SU-DHL-6 (cell line): ENCODE measurements around the gene WFIKKN2.

Experiments used
- H2AFZ ChIP-seq: fragments of 200-600 bp; sonication (generic); 2 replicates; pipeline ENCODE4 v1.6.1; 2014; ENCODE audit warnings: low read depth, mild to moderate bottlenecking, moderate library complexity, mixed read lengths, antibody characterized with exemption, low read length; ENCODE audit not compliant: severe bottlenecking
- H3F3A ChIP-seq: fragments of 200-600 bp; shearing (Covaris generic); 2 replicates; pipeline ENCODE4 v1.6.0; 2016; ENCODE audit warnings: antibody characterized with exemption, mild to moderate bottlenecking; ENCODE audit not compliant: insufficient read depth
- H3K27ac ChIP-seq: fragments of 200-600 bp; sonication (generic); 2 replicates; pipeline ENCODE4 v1.5.1; 2016; ENCODE audit warnings: low read depth, mild to moderate bottlenecking, low read length, moderate library complexity, mixed read lengths
- H3K27me3 ChIP-seq: fragments of 200-600 bp; sonication (generic), shearing (Covaris generic); 2 replicates; pipeline ENCODE4 v1.6.0; 2014; ENCODE audit warnings: mild to moderate bottlenecking, low read length
- H3K36me3 ChIP-seq: fragments of 200-600 bp; sonication (generic); 2 replicates; pipeline ENCODE4 v1.6.1; 2014; ENCODE audit warnings: mild to moderate bottlenecking, low read length, mixed read lengths
- H3K4me2 ChIP-seq: fragments of 300-600, 200-600 bp; shearing (Covaris generic), sonication (generic); 2 replicates; pipeline ENCODE4 v1.6.0; 2014; ENCODE audit warnings: low read length, low read depth, mild to moderate bottlenecking; ENCODE audit not compliant: poor library complexity, severe bottlenecking
- H3K4me3 ChIP-seq: fragments of 200-600 bp; sonication (generic); 2 replicates; pipeline ENCODE4 v1.5.1; 2014; ENCODE audit warnings: antibody characterized with exemption, low read length, mild to moderate bottlenecking, mixed read lengths; ENCODE audit not compliant: insufficient read depth, poor library complexity, severe bottlenecking
- H3K79me2 ChIP-seq: fragments of 200-600 bp; sonication (generic); 2 replicates; pipeline ENCODE4 v1.6.1; 2014; ENCODE audit warnings: mild to moderate bottlenecking, low read length, moderate library complexity; ENCODE audit not compliant: insufficient read depth
- H3K9ac ChIP-seq: fragments of 200-600 bp; sonication (generic); 2 replicates; pipeline ENCODE4 v1.7.0; 2014; ENCODE audit warnings: mild to moderate bottlenecking, low read length
- H3K9me2 ChIP-seq: fragments of 200-600 bp; sonication (generic); replicated peaks from 2 replicates; pipeline ENCODE4 v1.6.1; 2014; ENCODE audit warnings: low read length; ENCODE audit not compliant: insufficient read depth
- H3K9me3 ChIP-seq: fragments of 200-600 bp; sonication (generic); 2 replicates; pipeline ENCODE4 v1.6.1; 2014; ENCODE audit warnings: low read length, mixed read lengths; ENCODE audit not compliant: insufficient read depth
- H4K20me1 ChIP-seq: fragments of 200-600 bp; sonication (generic); 2 replicates; pipeline ENCODE4 v1.6.1; 2014; ENCODE audit warnings: low read depth, mild to moderate bottlenecking, antibody characterized with exemption, low read length, moderate library complexity, mixed read lengths
- EZH2phosphoT487 ChIP-seq: fragments of 200-600 bp; sonication (generic), shearing (Covaris generic); conservative IDR thresholded peaks from 2 replicates; pipeline ENCODE4 v1.6.1; 2018; ENCODE audit warnings: mild to moderate bottlenecking, antibody characterized with exemption, low read length, moderate library complexity, mixed read lengths
- TF ChIP-seq, protein P1 (sequence below): fragments of 200-600 bp; sonication (generic); IDR thresholded peaks from one replicate; pipeline ENCODE4 v1.5.1; 2017; ENCODE audit warnings: antibody characterized with exemption, mild to moderate bottlenecking, low read length, moderate library complexity; ENCODE audit not compliant: insufficient read depth, poor library complexity, severe bottlenecking

Gene WFIKKN2

DNA sequence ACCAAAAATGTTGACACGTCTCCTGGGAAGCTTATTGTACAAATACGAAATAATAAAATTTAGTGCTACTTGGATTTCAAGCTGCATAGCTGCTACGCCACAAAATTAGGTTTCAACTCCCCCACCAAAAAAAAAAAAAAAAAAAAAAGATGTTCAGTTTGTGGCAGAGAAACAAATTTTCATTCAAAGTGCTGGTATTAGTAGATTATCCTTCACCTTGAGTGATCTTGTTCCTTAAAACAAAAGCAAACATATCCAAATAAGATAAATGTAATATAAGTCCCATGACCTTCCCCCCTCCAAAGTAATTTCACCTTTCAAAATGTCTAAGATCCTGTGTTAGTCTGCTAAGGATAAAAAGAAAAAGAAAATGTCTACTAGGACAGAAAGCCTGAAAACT lies 28.5 kb downstream of the WFIKKN2 start:
- Histone ChIP-seq H3K4me3 (no peak overlapping the region), H3K4me2 (peak overlapping the region; percentile 89), H3K27ac (no peak overlapping the region), H3K36me3 (peaks cover 7% of the 10 kb centered on the region; the same call in 1 of the 2 replicates), H3K9me2 (no peaks in the 10 kb centered on the region), H3K79me2 (peaks cover 10% of the 10 kb centered on the region; the same call in 1 of the 2 replicates), H3K9me3 (no peaks in the 10 kb centered on the region), H2AFZ (no peak overlapping the region), H3K27me3 (no peaks in the 10 kb centered on the region), H3K9ac (no peak overlapping the region), H4K20me1 (peaks cover 9% of the 10 kb centered on the region; the same call in 1 of the 2 replicates), H3F3A (peaks cover 21% of the 10 kb centered on the region)
- TF ChIP-seq, protein P1, sequence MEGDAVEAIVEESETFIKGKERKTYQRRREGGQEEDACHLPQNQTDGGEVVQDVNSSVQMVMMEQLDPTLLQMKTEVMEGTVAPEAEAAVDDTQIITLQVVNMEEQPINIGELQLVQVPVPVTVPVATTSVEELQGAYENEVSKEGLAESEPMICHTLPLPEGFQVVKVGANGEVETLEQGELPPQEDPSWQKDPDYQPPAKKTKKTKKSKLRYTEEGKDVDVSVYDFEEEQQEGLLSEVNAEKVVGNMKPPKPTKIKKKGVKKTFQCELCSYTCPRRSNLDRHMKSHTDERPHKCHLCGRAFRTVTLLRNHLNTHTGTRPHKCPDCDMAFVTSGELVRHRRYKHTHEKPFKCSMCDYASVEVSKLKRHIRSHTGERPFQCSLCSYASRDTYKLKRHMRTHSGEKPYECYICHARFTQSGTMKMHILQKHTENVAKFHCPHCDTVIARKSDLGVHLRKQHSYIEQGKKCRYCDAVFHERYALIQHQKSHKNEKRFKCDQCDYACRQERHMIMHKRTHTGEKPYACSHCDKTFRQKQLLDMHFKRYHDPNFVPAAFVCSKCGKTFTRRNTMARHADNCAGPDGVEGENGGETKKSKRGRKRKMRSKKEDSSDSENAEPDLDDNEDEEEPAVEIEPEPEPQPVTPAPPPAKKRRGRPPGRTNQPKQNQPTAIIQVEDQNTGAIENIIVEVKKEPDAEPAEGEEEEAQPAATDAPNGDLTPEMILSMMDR = no peak
- no peak for TF ChIP-seq EZH2phosphoT487

DNA sequence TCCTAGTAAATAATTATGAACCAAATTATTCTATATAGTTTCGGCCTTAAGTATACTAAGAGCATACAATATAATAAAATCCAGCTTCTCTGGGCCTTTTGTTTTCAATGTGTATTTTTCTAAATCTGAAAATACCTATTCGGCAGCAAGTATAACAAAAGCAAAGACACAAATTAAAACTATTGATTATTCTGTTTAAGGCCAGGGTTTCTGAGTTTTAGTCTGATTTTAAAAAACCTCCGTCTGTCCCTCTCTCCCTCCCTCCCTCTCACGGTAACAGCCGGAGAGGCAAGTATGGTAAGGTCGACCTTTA lies 29.3 kb downstream of the WFIKKN2 start:
- Histone ChIP-seq H3F3A (peaks cover 21% of the 10 kb centered on the region), H3K4me3 (peak overlapping the region; percentile 56), H3K36me3 (peaks cover 7% of the 10 kb centered on the region; the same call in 1 of the 2 replicates), H3K27me3 (no peaks in the 10 kb centered on the region), H3K79me2 (peaks cover 10% of the 10 kb centered on the region; the same call in 1 of the 2 replicates), H4K20me1 (peaks cover 9% of the 10 kb centered on the region; the same call in 1 of the 2 replicates), H2AFZ (no peak overlapping the region), H3K9ac (peak overlapping the region; percentile 69), H3K27ac (no peak overlapping the region), H3K9me2 (no peaks in the 10 kb centered on the region), H3K4me2 (peak overlapping the region; percentile 89), H3K9me3 (no peaks in the 10 kb centered on the region)
- no peak for TF ChIP-seq EZH2phosphoT487
- TF ChIP-seq, protein P1 = no peak

DNA sequence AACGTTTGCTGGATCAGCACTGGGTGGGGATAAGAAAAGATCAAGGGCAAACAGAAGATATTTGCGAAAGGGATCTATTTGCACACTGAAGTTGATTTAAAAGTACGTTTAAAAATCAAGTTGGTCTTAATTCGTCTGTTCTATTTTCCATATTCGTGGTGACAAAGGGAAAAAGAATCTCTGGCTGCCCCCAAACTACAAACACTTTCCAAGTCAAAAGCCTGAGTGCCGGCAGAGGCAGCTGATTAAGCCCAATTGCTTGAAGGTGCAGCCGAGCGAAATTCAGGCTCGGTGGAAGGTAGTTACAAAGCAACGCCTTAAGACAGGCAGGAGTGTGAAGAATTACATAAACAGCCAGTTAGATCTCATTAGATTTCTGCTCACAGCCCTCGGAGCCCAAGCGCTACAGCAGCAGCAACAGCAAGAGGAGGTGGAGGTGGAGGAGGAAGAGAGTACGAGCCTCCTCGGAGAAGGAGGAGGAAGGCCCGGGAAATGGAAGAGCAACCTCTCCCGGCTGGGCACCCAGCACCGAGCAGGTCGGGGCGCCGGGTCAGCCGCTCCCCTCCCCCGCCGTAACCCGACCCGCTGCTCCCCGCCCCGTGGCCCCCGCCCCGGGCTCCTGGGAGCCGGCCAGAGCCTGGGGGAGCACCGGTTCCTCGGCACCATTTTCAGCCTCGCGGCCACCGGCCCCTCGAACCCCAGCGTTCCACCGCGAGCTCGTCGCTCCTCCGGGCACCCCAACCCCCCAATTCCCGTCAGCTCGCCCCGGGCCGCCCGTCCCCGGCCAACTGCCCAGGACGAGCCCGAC lies 29.9 kb downstream of the WFIKKN2 start:
- H3K9me2 ChIP-seq = no peaks in the 10 kb centered on the region
- peaks cover 21% of the 10 kb centered on the region for H3F3A ChIP-seq
- H3K79me2 ChIP-seq = peaks cover 10% of the 10 kb centered on the region; the same call in 1 of the 2 replicates
- TF ChIP-seq, protein P1 = no peak
- no peak for TF ChIP-seq EZH2phosphoT487
- peaks cover 7% of the 10 kb centered on the region; the same call in 1 of the 2 replicates for H3K36me3 ChIP-seq
- no peaks in the 10 kb centered on the region for H3K27me3 ChIP-seq
- peak overlapping the region; percentile 69 for H3K9ac ChIP-seq
- H3K27ac ChIP-seq = peak overlapping the region; percentile 58
- peak overlapping the region; percentile 89 for H3K4me2 ChIP-seq
- H3K4me3 ChIP-seq = peak overlapping the region; percentile 56
- peaks cover 9% of the 10 kb centered on the region; the same call in 1 of the 2 replicates for H4K20me1 ChIP-seq
- H2AFZ ChIP-seq = peak overlapping the region; percentile 37
- no peaks in the 10 kb centered on the region for H3K9me3 ChIP-seq
